Measurements from ENCODE around the gene YTHDF1. TPM values are rescaled to one million over a fixed set of nuclear protein-coding genes. Genes with fewer than 3 reads are reported as not detected.
A peak's percentile ranks its signal among the peaks of the same experiment; 100 is the strongest.

The YTHDF1 gene
- total and polyA plus RNA-seq, 2 of the 8 experiments (the other 6 are each of a cell fraction or from before 2014, with no cell fraction given) = 32.8 to 66.0 TPM

GRCh38 chr20:63254606-63255384 lies 38.9 kb upstream of the YTHDF1 start:
- Histone ChIP-seq H4K91ac (replicated peaks; ENCODE audit: insufficient read length, low read length) (peak overlapping the region; percentile 58), H3K56ac (replicated peaks; ENCODE audit: insufficient read length, low read depth, low read length) (no peak overlapping the region), H2AK5ac (ENCODE audit: low read depth, low read length) (0 out of 2 replicates have a peak overlapping the region, but pooled peaks have one; percentile 80), H3K9me3 (ENCODE audit: insufficient read depth in 2 of 2, low read depth in 1 of 2, low read length in 1 of 2) (no peaks in the 10 kb centered on the region), H4K5ac (ENCODE audit: insufficient read length, low read depth, low read length) (no peak overlapping the region), H3K14ac (ENCODE audit: insufficient read length) (no peak overlapping the region), H2BK15ac (ENCODE audit: low read length) (peak overlapping the region; percentile 46; the same call in 1 of the 2 replicates), H3K79me1 (ENCODE audit: low read depth, low read length) (no peaks in the 10 kb centered on the region; the same call in 1 of the 2 replicates), H3K36me3 (ENCODE audit: control insufficient read depth in 2 of 4, insufficient read depth in 4 of 4, low read length in 3 of 4) (no peaks in the 10 kb centered on the region; a peak in 1 of 8 replicates), H3K4ac (replicated peaks; ENCODE audit: insufficient read length, low read depth, low read length) (no peak overlapping the region), H2BK120ac (replicated peaks; ENCODE audit: low read depth, low read length) (no peak overlapping the region), H2BK20ac (ENCODE audit: low read length) (no peak overlapping the region), H3K18ac (ENCODE audit: extremely low read depth, low read length) (peak overlapping the region; percentile 95), H3K9ac (replicated peaks in 1 of 4; ENCODE audit: extremely low read depth in 1 of 4, low read depth in 3 of 4, low read length in 3 of 4) (no peak overlapping the region), H3K27ac (ENCODE audit: low read depth, low read length) (no peak overlapping the region), H3K4me1 (replicated peaks in 1 of 4; ENCODE audit: control insufficient read depth in 3 of 4, insufficient read depth in 4 of 4, low read length in 3 of 4) (peaks cover 2 to 18% (median 15%) of the 10 kb centered on the region in 4 experiments), H3K4me3 (ENCODE audit: extremely low read depth in 1 of 4, insufficient read depth in 2 of 4, low read depth in 3 of 4, low read length in 4 of 4) (peak overlapping the region; percentile 39 to 67 (median 59)), H3K23ac (ENCODE audit: insufficient read length) (no peak overlapping the region), H2AFZ (ENCODE audit: low read length) (no peak overlapping the region), H4K8ac (ENCODE audit: extremely low read depth, insufficient read depth, low read length) (peak overlapping the region; percentile 71), H4K20me1 (replicated peaks in 1 of 2; ENCODE audit: control insufficient read depth in 1 of 2, insufficient read depth in 2 of 2, low read length in 2 of 2) (peaks cover 0 to 4% of the 10 kb centered on the region in 2 experiments), H2BK12ac (ENCODE audit: low read depth, low read length) (0 out of 2 replicates have a peak overlapping the region, but pooled peaks have one; percentile 27), H2BK5ac (ENCODE audit: low read depth, low read length) (peak overlapping the region; percentile 78; the same call in 1 of the 2 replicates), H3K79me2 (ENCODE audit: control insufficient read depth in 1 of 2, insufficient read depth in 2 of 2, low read length in 2 of 2) (no peaks in the 10 kb centered on the region), H3K4me2 (ENCODE audit: insufficient read depth in 1 of 2, low read depth in 2 of 2, low read length in 2 of 2) (peak overlapping the region; percentile 82 to 97), H3K27me3 (replicated peaks in 1 of 4; ENCODE audit: control insufficient read depth in 3 of 4, extremely low read depth in 1 of 4, insufficient read depth in 3 of 4, low read length in 3 of 4) (peaks cover 4 to 51% (median 40%) of the 10 kb centered on the region in 4 experiments), H3K23me2 (ENCODE audit: low read depth, low read length) (peaks cover 13% of the 10 kb centered on the region; the same call in 1 of the 2 replicates)
- 5% methylated on average over 26 of the region's 56 CpGs; no CpG with 5 or more reads in 1 of the 2 experiments for WGBS, 2 experiments (ENCODE audit: extremely low coverage in 1 of 2, insufficient coverage in 1 of 2, insufficient read length in 1 of 2, insufficient replicate concordance in 2 of 2, low coverage in 1 of 2, low lambda C conversion rate in 2 of 2, missing lambda C conversion rate in 1 of 2)
- peak in 1 of 2 experiments; percentile 76 for DNase-seq (ENCODE audit: low read depth in 1 of 2, low spot score in 2 of 2)
- no peak for FAIRE-seq
- CTCF ChIA-PET (ENCODE audit: partially characterized antibody) = interaction anchor here (0.9 to 6.8 kb wide), 10 partner anchors 12 to 73 kb away, joined by 3 to 87 read pairs (median 6); partner anchors contain the start of genes ARFGAP1 and BIRC7
- POLR2A ChIA-PET (ENCODE audit: partially characterized antibody) = interaction anchor here (1.1 to 4.7 kb wide), 13 partner anchors 10 to 108 kb away, joined by 3 to 21 read pairs (median 4); partner anchors contain the start of genes ARFGAP1 and BIRC7
- TF ChIP-seq RXRA (IDR thresholded peaks at IDR 0.05; ENCODE audit: insufficient read depth, low read depth, low read length) = no peak
- no peak for TF ChIP-seq RNF2 (IDR thresholded peaks at IDR 0.05; ENCODE audit: borderline replicate concordance, low read depth, low read length, missing control alignments, poor library complexity, severe bottlenecking)
- TF ChIP-seq CTBP2 (IDR thresholded peaks at IDR 0.05; ENCODE audit: borderline replicate concordance, insufficient read depth, insufficient read length, low read length) = no peak
- TF ChIP-seq SIN3A (conservative IDR thresholded peaks at IDR 0.05 in 1 of 2, IDR thresholded peaks at IDR 0.05 in 1 of 2; ENCODE audit: low read depth in 1 of 2, low read length in 2 of 2) = no peak; a peak in 1 of 4 replicates
- TF ChIP-seq CTCF (IDR thresholded peaks at IDR 0.05; ENCODE audit: control extremely low read depth in 1 of 3, insufficient read depth in 1 of 3, low read depth in 1 of 3, low read length in 3 of 3) = no peak
- TF ChIP-seq NRF1 (IDR thresholded peaks at IDR 0.05; ENCODE audit: low read depth, low read length) = no peak
- TF ChIP-seq SP4 (IDR thresholded peaks at IDR 0.05; ENCODE audit: low read length) = no peak

All from H1 (cell line).